Fibroblast of skin of abdomen (primary cell): ENCODE results near the gene AKR1C4.
"Not testable (repeated sequence)": the region's sequence is repeated elsewhere in the genome, so short reads cannot be mapped to it uniquely, and the experiment has no call there.

Experiments used
- DNase-seq: peaks from one replicate; pipeline ENCODE4 v3.0.0-alpha.2; 2013

Gene AKR1C4

DNA sequence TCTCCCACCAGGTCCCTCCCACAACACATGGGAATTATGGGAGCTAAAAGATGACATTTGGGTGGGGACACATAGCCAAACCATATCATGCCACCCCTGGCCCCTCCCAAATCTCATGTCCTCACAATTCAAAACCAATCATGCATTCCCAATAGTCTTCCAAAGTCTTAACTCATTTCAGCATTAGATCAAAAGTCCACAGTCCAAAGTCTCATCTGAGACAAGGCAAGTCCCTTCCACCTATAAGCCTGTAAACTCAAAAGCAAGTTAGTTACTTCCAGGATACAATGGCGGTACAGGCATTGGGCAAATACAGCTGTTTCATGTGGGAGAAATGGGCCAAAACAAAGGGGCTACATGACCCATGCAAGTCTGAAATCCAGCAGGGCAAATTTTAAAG lies 13.1 kb downstream of the AKR1C4 start:
- DNase-seq = not testable (repeated sequence)

DNA sequence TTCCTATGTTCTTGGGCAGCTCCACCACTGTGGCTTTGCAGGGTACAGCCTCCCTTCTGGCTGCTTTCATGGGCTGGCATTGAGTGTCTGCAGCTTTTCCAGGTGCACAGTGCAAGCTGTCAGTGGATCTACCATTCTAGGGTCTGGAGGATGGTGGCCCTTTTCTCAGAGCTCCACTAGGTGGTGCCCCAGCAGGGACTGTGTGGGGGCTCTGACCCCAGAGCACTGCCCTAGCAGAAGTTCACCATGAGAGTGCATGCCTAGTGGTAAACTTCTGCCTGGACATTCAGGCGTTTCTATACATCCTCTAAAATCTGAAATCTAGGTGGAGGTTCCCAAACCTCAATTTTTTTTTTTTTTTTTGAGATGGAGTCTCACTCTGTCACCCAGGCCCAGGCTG lies 13.6 kb downstream of the AKR1C4 start:
- not testable (repeated sequence) for DNase-seq

DNA sequence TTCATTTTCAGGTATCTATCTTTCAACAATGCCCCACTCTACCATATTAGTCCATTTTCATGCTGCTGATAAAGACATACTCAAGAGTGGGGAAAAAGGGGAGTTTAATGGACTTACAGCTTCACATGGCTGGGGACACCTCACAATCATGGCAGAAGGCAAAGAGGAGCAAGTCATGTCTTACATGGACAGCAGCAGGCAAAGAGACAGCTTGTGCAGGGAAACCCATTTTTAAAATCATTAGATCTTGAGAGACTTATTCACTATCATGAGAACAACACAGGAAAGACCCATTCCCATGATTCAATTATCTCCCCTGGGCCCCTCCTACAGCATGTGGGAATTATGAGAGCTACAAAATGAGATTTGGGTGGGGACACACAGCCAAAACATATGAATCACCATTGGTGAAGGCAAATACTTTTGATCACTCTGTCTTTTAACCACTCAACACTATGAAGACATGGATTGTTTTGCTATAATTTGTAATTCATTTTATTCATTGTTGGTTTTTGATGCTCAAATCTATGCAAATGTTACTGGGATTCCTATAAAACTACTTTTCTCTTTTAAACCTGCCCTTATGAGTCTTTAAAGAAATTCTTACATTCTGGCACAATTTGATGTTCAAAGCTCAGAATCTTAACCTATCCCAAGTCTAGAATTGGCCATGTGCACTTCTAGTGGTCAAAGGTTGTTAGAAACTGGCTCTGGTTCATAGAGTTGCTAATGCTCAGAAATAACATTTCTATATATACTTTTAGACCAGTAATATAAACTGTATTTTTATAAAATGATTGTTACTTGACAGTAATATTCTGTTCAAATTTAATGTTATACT lies 15.3 kb downstream of the AKR1C4 start:
- DNase-seq = no peak

DNA sequence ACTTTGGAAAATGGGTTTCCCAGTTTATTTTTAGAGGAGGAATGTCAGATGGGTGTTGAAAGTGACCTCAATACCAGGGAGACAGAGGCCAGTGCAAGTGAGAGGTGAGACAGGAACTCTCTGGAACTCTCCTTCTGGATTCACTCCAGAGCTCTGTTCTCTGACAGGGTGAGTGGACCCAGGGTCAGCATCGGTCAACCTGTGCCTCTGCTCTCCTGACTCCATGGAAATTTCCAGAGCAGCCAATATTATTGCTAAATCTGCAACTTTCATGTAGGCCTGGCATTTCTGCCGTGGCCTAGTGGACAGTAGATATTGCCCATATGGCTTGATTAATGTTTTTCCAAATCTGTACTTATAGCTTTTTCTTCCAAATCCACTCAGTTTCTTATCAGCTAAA lies 20.2 kb downstream of the AKR1C4 start:
- no peak for DNase-seq

DNA sequence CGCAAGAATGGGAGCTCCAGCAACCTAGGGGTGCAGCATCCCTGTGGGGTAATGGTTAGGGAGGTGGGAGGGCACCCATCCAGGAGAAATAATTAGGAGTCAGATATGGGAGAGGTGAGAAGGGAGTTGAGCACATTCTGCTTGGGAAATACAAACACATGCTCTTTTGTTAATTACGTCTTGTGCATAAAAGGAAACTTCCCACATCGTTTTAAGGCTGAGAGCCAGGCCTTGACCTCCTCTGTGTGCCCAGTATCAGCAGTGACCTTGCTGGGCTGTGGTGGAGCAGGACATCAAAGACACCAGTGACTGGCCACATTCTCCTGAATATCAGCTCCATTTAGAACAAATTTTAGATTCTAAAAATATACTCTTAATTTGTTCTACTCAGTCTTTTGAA lies 22.6 kb downstream of the AKR1C4 start:
- no peak for DNase-seq

DNA sequence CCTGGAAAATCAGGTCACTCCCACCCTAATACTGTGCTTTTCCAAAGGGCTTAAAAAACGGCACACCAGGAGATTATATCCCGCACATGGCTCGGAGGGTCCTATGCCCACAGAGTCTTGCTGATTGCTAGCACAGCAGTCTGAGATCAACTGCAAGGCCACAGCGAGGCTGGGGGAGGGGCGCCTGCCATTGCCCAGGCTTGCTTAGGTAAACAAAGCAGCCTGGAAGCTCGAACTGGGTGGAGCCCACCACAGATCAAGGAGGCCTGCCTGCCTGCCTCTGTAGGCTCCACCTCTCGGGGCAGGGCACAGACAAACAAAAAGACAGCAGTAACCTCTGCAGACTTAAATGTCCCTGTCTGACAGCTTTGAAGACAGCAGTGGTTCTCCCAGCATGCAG lies 26.3 kb downstream of the AKR1C4 start:
- not testable (repeated sequence) for DNase-seq

DNA sequence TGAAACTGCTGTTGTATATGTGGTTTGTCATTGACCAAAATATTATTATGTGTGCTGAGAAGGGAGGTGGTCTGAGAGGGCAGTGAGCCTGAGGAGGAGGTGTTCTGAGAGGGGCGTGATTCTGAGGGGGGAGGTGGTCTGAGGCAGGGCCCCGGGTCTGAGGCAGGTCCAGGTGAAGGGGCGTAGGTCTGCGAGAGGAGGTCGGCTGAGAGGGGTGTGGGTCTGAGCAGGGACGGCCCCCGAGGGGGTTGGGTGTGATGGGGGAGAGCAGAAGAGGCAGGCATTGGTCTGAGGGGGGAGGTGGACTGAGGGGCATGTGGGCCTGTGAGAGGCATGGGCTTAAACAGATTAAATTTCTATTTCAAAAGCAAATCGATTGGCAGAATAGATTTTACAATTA lies 32.4 kb downstream of the AKR1C4 start:
- DNase-seq = no peak

DNA sequence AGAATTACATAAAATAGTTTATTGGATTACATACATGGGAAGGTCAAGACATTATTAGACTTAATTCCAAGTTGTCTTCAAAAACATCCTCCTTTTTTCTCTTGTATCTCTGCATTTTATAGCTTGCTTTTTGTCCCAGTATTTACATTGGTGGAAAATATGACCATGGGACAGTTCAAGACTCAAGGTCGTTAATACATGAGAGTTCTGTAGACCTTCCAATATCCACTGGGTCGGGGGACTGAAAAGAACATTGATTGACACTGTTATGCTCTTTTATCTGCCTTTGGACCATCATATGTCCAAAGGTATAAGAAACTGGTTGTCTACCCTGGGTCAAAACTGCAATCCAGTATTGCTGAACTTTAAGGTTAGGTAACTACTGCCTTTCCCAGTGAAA lies 36.7 kb downstream of the AKR1C4 start:
- no peak for DNase-seq

DNA sequence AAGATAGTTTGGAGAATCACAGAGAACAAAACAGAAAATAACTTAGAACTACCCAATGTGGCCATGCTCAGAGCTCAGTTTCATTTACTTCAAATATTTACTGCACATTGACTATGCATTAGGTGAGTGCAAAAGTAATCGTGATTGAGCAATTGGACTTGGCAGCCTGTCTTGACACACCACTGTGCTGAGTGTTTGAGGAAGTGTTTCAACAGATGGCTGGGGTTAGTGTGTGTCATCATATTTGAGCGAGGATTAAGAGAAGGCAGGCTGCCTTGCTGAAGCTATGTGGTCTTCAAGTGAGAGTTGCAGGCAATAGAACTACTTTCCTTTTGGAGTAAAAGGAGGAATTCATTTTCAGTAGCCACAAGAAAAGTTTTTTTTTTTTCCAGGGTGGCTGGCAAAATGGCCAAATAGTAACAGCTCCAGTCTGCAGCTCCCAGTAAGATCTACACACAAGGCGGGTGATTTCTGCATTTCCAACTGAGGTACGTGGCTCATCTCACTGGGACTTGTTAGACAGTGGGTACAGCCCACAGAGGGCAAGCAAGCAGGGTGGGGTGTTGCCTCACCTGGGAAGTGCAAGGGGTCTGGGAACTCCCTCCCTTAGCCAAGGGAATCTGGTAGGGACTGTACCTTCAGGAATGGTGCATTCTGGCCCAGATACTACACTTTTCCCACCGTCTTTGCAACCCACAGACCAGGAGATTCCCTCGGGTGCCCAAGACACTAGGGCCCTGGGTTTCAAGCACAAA lies 37.6 kb downstream of the AKR1C4 start:
- DNase-seq = peak; percentile 18

DNA sequence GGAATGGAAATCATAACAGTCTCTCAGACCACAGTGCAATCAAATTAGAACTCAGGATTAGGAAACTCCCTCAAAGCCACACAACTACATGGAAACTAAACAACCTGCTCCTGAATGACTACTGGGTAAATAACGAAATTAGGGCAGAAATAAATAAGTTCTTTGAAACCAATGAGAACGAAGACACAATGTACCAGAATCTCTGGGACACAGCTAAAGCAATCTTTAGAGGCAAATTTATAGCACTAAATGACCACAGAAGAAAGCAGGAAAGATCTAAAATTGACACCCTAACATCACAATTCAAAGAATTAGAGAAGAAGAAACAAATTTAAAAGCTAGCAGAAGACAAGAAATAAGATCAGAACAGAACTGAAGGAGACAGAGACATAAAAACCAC lies 40.9 kb downstream of the AKR1C4 start:
- DNase-seq = not testable (repeated sequence)

DNA sequence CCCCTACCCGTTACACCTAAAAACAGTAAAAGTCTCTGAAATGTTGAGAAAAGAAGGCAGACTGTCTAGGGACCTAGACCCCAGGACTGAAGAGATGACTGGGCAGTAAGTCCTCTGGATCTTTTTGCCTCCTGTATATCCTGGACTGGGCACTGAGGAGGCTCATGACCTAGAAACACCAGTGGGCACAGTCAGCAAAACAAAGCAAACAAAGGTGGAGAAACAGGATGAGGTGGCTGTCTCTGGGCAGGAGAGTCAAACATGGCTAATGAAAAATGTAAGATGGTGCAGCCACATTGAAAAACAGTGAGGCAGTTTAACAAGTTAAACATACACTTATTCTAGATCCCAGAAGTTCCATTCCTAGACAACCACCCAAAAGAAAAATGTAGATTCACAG lies 45.9 kb downstream of the AKR1C4 start:
- no peak for DNase-seq

DNA sequence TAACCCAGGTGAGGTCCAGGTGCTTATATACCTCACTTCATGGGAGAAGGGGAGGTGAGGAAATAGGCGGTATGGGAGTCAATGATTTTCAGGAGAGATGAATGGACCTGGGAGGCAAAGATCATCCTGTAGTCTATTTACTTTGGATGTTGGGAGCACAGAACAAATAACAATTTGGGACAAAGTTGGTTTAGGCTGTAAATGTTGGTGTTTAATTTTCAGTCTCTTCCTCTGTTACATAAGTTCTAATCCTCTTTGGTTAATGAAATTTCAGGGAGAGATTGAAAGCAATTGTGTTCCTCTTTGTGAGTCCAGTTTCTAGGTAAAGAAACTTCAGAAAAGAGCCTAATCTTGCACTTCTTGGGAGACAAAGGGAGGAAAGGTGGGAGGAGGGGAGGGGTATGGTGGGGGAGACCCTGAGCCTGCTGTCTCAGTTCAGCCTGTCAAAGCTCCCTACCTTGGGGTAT lies 46.9 kb downstream of the AKR1C4 start:
- no peak for DNase-seq

DNA sequence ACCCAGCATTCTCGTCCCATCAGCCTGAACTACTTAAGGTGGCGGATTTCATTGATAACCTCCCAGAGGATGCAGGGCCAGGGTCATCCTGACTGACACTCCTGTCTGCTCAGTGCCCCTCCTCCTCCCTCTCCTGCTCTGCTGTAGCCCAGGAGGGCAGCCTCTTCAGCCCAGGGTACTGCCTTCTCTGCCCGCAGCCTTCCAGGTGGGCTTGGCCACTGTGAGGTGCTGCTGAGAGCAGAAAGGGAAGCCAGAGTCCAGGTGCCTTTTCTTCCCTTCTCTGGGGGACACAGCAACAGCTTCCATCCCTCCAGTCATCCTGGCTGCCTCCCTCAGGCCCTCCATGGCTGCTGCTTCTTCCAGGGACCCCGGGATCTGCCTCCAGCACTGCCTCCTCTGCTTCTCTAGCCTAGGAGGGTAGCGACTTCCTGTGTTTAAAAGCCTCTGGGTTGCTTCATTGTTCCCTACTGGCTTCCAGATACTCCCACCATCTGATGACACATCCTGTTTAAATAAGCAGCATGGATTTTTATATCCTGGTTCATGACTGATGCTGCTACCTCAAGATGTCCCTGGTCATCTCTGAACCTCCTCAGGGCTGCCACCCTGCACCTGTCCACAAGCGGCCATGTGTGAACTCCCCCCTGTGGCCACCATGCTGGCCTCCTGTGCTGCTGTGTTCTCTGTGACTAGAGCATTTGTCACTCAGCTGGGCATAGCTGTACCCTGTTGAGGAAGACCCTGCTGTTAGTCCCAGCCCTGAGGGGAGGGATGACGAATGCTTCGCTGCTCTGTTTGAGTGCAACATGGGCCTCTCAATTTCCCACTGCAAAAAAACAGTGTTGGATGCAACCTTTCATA lies 55.8 kb downstream of the AKR1C4 start:
- no peak for DNase-seq

DNA sequence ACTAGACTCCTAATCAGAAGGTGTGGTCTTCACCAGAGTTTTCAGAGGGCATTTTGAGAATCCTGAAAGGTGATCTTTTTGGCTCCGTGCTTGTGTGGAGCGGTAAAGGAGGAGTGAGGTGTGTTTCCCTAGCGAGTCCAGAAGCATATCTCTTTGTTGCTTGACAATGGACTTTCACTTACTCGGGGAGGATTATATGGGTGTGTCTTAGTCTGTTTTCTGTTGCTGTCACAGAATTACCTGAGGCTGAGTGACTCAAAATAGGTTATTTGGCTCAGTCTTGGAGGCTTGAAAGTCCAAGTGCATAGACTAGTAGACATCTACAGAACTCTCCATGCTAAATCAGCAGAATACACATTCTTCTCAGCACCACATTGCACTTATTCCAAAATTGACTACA lies 57.9 kb downstream of the AKR1C4 start:
- DNase-seq = no peak

DNA sequence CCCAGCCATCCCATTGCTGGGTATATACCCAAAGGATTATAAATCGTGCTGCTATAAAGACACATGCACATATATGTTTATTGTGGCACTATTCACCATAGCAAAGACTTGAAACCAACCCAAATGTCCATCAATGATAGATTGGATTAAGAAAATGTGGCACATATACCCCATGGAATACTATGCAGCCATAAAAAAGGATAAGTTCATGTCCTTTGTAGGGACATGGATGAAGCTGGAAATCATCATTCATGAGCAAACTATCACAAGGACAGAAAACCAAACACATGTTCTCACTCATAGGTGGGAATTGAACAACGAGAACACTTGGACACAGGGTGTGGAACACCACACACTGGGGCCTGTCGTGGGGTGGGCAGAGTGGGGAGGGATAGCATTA lies 61.1 kb downstream of the AKR1C4 start:
- DNase-seq = not testable (repeated sequence)

DNA sequence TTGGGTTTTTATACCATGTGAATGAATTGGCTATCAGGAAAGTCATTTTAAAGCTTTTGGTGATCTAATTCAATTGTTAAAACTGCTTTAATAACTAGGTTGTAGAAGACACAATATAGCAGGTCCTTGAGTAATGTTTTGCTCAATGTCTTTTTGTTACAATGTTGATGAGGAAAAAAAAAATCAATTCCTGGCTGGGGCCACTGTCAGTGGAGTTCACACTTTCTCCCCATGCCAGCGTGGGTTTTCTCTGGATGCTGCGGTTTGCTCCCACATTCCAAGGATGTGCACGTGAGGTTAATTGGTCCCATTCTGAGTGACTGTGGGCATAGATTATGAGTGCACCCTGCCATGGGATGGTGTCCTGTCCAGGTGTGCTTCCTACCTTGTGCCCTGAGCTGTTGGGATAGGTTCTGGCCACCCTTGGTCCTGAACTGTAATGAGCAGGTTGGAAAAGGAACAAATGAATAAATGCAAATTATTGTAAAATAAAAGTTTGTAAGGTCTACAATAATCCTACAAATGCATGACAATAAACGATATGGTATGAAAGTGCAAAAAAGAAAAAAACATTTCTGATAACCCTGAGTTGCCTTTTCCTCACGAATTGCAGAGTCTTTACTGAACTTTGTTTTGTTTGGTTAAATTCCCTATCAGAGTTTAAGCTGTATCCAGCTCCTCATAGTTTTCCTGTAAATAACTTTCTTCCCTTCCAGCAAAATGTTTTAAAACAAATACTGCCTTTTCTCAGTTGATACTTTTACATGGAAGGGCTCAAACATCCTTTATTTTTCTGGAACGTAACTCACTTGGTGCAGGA lies 62.7 kb downstream of the AKR1C4 start:
- DNase-seq = no peak

DNA sequence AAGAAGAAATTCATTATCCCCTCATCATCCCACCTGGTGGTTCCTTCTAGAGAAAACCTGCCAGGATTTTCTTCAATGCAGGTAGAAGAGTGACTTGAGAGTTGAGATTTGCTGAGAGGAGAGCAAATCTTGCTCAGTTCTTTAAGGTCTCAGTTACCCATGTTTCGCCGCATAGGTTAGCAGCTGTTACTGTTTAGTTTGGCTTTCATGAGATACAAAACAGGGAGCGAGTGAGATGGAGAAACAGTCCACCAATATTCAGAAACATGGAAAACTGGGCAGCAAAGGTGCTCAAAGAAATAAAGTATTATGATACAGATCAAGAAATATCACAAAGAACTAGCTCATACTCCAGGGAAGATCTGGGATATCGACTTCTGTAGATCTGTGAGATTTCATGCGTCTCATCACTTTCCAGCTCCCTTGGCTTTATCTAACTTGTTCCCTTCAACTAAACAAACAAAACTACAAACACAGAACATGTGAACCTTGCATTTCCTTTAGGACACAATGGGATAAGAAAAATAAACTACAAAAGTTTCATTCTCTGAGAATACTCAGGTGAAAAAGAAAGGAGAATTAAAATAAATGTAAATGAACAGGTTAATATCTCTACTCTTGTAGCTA lies 63.4 kb downstream of the AKR1C4 start:
- DNase-seq = no peak

DNA sequence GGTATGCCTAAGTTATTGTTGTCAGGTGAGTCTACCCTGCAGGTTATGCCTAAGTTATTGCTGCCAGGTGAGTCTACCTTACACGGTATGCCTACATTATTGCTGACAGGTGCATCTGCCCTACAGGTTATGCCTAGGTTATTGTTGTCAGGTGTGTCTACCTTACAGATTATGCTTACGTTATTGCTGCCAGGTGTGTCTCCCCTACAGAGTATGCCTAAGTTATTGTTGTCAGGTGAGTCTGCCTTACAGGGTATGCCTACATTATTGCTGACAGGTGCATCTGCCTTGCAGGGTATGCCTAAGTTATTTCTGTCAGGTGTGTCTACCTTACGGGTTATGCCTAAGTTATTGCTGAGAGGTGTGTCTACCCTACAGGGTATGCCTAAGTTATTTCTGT lies 64.2 kb downstream of the AKR1C4 start:
- DNase-seq = no peak

DNA sequence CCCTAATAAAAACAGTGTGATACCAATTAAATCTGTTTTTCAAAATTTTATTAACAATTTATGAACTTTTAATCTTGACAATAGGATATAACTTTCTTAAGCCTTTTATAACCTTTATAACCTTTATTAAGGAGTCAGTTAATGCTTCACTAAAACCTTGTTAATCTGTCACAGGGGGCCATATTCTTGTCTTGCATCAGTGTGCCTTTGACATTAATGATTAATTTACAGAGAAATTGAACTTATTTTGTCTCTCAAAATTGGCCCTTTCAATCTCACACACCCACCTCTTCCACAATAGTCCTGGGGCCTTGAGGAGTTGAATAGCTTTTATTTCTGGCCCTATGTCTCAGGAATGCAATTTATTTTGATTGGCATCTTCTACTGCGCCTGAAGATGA lies 68.5 kb downstream of the AKR1C4 start:
- DNase-seq = no peak

DNA sequence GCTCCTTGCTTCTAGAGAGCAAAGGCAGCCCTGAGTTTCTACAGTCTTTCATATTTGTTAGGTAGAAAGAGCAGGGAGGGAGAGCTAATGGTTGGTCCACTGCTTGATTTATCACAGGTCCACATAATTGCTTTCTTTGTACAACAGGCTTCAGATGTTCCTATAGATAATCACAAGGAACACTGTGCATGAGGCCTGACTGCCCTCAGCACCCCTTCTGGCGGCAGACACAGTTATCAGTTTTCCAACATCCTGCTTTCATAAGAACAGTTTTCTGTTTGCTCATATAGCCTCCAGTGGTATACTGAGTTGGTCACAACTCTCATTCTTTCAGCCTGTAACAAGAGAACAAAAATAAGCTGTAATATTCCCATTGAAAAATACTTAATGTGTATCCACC lies 69.7 kb downstream of the AKR1C4 start:
- DNase-seq = no peak

DNA sequence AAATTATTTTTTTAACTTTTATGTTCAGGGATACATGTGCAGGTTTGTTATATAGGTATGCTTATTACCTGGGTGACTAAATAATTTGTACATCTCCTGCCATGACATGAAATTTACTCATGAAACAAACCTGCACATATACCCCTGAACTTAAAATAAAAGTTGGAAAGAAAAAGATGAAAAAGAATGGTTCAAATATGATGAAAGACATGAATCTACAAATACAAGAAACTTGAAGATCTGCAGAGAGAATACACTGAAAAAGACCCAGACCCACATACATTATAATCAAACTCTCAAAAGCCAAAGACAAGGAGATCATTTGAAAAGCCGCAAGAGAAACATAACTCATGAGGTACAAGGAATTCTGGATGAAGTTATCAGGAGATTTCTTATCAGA lies 70.2 kb downstream of the AKR1C4 start:
- no peak for DNase-seq

DNA sequence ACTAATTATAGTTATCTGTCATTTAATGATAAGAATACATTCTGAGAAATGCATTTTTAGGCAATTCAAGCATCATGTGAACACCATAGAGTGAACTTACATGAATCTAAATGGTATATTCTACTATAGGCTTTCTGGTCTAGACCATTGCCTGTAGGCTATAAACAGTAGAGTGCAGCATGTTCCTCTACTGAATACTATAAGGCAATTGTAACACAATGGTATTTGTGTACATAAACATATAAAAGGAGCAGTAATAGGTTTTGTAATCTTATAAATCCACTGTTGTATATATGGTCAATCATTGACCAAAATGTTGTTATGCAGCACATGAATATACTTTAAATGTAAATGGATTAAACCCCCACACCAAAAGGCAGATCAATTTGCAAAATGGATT lies 71.6 kb downstream of the AKR1C4 start:
- DNase-seq = no peak
